GM19468 (cell line): ENCODE results near the gene PRR22.

Experiments
- ATAC-seq: cut with Tn5 transposase; IDR thresholded peaks from one replicate; pipeline ENCODE4 v1.9.1; 2021; ENCODE audit warnings: mild to moderate bottlenecking, moderate library complexity, moderate number of reproducible peaks; ENCODE audit not compliant: unreplicated experiment; ENCODE audit errors: extremely low read depth

PRR22 gene

DNA sequence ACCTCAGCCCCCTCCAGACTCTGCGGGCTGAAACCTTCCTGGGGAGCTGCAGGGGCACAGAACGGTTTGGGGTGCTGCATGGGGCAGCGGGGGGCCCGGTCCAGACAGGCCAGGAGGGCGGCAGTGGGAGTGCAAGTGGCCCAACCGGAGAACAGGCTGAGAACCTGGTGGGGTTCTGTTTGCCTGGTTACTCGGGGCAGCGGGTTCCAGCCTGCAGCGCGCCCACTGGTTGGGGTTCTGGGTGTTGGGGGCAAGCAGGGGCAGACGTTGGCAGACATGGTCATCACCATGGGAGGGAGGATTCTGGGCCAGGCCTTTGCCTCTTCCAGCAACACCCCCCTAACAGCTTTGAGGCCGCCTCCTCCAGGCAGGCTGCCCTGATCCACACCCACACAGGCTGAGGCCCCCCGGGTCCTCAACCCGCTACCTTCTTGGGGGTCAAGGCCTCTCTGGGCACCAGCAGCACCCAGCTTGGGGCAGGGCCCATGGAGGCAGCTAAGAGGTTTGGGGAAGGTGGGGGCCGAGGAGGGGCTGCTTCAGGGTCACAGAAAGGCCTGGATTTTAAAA lies at the start of gene PRR22:
Gene PRR22 (minus strand): TSS at position 166 of the 567 bp plus-strand sequence. CDS start 86 bp downstream, at position 80.
- ATAC-seq: no peak

DNA sequence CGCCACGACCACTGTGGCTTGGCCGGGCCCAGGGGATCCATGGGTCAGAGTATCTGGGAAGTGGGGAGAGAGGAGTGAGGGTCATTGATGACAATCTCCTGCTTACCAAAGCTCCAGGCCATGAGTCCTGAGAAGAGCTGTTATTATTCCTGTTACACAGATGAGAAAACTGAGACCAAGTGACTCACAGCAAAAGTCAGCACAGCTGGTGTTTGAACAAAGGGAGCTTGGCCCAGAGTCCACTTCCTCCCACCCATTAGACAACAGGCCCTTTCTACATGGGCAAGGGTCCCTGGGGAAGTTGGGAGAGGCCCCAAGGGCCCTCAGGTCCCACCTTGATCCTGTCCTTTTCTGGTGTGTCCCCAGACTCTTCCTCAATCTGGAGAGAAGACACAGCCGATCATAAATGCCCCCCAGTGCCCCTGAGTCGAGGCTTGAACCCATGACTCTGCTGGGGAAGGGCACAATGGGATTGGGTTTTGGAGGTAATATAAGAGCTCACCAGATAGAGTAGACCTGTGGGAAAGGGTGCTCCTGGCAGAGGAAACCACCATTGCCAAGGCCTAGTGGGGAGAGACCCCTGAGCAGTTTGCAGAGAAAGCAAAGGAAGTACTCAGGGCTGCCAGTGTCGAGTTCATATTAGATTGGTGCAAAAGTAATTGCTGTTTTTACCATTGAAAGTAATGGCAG lies 48.1 kb upstream of the PRR22 start:
- ATAC-seq: no peak

DNA sequence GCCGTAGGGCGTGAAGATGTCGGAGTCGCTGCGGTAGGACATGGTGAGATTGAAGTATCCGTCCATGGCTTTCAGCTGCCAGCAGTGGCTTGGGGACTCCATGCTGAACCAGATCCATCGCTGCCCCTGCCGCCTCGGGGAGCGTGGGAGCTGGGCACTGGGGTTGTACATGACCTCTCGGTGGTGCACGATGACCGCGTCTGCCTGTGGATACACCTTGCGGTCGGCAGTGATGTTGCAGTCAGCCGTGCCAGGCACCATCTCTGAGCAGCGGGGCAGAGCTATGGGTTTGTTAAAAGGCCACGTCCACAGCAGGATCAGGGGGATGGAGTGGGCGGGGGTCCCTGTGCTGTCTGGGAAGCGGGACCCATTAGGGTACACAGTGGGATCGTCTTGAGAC lies 47.5 kb upstream of the PRR22 start:
- no peak for ATAC-seq

DNA sequence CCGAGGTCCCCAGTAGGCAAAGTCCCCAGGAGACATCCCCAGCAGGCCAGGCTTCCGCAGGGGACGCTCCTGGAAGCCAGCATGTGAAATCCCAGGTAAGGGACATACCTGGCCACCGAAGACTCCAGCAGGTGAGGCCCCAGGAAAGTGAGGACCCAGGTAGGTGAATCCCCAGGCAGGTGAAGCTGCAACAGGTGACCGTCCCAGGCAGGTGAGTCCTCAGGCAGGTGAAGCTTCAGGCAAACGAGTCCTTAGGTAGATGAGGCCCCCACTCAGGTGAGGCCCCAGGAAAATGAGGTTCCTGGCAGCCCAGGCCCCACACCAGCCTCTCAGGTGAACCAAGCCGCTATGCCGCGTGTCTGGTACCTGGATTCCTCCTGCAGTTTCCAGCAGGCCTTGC lies 46.6 kb upstream of the PRR22 start:
- no peak for ATAC-seq

DNA sequence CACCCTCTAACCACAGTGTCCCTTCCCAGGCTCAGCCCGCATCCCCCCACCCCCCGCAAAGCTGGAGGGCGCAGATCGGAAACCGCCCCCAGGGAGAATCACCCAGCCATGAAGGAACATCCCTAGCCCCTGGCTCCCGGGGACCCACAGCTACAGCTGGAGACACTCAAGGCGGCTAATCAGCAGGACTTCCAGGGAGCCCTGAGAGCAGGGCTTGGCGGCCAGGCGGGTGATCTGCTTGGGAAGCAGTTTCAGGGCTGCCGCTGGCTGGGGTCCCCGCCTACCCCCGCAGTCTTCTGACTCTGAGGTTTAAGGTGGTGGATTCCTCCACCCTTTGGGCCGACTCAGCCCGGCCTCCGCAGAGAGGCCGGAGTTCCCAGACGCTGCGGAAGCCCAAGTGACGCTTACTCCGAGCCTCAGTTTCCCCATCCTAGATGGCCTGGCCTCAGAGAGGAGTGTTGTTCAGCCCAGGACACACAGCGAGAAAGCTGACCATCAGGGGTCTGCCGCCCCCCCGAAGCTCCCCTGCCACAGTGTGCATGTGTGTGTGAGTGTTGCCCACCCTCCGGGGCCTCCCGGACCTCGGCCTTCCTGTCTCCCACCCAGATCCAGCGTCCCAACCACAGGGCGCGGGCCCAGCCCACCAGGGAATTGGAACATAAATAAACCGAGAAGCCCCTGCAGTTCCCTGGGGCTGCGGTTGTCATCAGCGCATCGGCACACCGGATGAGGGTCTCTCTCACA lies 45.2 kb upstream of the PRR22 start:
- ATAC-seq: no peak

DNA sequence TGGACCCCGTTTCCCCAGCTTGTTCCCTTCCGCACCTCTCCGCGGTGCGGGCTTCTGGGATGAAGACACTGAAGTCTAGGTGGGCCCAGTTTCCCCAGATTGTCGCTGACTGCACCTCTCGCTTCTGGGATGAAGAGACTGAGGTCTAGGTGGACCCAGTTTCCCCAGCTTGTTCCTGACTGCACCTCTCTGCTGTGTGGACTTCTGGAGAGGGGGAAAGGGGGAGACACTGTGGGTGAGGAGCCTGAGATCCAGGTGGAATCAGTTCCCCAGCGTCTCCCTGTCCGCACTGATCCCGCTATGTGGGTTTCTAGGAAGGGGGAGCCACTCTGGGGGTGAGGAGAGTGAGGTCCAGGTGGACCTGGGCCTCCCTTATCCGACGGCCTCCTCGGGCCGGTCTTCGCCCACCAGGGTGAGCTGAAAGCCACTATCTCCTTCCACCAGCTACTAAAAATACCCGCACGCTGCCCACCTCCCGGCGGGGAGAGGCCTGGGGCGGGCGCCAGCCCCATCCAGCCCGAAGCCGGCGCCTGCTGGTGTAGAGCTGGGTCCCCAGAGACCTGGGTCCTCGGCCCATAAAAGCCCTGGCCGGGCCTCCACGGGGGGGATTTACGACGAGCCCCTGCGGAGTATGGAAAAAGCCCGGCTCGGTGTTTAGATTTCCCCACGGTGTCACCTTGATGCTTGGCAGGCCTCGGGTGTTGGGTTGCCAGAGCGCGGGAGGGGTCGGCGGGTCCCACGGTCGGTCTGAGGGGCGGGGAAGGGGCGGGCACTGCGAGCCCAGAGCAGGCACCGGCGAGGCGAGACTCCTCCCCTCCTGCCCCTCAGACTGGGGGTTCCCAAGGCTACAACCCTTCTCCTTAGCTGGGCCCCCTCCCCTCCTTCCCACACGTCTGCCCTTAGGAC lies 44.4 kb upstream of the PRR22 start:
- ATAC-seq: no peak

DNA sequence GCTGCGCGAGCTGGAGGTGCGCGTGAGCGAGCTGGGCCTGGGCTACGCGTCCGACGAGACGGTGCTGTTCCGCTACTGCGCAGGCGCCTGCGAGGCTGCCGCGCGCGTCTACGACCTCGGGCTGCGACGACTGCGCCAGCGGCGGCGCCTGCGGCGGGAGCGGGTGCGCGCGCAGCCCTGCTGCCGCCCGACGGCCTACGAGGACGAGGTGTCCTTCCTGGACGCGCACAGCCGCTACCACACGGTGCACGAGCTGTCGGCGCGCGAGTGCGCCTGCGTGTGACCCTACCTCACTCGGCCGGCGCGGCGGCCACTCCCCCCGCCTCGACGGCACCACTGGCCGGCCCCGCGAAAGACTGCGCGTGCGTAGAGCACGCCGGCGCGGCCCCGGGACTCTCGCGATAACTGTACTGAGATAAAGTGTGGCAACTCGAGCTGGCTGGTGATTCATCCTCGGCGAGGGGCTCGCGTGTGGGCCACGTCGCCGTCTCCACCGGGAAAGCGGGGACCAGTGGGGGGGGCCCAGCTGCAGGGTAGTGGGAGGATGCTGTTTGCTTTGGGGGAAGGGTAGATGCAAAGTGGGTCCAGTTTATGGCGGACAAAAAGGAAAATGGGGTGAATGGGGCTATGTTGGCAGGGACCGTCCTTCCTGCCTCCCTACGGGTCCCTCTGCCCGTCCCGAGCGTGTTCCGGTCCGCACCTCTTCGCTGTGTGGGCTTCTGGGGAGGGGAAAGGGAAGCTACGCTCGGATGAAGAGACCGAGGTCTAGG lies 43.5 kb upstream of the PRR22 start:
- ATAC-seq: peak; percentile 57

DNA sequence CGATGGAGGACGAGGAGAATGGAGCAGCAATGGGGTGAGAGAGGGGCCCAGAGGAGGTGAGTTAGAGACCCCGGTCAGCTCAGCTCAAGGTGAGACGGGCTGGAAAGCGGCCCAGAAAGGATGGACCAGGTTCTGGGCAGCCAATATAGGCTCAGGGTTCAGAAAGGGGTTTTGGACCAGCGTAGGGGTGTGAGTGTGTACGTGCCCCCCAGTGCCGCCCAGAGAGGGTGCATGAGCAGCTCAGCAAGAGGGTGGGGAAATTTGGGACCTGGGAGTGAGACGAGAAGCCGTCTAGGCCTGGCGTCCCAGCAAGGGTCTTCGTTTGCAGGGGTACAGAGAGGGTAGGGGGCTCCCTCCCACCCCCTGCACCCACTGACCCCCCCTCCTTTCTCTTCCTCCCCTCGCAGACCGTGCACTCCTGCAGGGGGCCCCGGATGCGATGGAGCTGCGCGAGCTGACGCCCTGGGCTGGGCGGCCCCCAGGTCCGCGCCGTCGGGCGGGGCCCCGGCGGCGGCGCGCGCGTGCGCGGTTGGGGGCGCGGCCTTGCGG lies 42.9 kb upstream of the PRR22 start:
- ATAC-seq: no peak

DNA sequence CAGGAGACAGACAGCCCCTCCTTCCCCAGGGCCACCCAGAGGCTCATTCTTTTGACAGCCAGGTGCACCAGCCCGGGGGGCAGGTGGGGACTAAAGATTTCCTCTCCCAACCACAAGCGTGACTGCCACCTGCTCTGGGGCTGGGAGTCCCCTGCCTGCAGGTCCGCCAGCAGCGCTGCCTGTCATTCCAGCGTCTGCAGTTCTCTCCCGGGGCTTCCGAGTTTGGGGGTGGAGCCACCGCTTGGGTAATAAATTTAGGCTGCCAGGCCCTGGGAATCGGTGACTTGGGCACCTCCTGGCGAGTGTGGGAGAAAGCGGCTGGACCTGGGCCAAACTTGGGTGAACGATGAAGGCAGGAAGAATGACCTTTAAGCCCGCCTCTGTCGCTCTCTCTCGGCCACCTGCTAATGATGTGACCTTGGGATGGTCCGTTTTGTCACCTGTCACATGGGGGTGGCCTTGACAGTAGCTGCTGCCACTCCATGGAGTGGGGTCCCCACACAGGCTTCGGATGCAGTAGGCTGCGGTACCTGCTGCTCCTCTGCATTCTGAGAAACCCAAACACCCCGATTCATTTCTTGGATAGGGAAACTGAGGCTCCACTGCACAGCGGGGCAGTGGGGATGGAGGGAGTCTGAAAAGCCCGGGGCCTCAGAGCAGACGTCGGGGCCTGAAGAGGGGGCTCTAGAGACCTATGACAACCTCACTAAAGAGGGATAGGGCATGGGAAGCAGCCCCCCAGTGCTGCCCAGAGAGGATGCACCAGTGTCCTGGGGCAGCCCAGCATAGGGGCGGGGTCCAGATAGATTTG lies 42.2 kb upstream of the PRR22 start:
- ATAC-seq: no peak

DNA sequence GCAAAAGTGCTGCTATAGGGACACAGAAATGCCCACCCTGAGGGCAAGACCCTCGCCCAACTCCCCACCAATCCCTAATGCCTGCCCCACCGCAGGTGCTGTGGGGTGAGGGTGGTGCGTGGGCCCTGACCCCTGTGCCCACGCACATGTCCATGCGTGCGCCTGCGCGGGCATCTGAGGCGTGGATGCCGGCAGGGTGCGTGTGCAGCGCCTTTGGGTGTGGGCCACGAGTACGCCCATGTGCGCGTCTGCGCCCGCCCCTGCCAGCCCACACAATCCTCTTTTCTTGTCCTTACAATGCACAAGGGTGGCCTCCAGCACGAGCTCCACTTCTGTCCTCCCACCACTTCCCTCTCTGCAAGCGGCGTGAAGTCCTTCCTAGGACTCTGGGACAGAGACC lies 40.6 kb upstream of the PRR22 start:
- ATAC-seq: no peak

DNA sequence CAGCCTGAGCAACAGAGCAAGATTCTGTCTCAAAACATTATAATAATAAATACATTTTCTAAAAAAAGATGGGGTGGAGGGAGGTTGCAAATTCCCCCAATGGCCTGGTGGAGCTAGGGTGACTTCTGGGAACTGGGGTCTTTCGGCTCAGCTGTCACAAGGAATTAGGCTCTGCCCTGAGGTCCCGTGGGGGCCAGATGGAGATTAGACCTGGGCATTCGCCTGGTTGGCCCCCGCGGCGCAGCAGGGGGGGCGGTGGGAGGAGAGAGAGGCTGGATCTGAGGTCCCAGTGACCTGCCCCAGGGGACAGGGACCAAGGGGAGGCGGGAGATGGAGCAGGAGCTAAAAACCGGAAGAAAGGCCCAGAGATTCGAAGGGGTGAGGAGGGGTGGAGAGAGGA lies 40.2 kb upstream of the PRR22 start:
- no peak for ATAC-seq

DNA sequence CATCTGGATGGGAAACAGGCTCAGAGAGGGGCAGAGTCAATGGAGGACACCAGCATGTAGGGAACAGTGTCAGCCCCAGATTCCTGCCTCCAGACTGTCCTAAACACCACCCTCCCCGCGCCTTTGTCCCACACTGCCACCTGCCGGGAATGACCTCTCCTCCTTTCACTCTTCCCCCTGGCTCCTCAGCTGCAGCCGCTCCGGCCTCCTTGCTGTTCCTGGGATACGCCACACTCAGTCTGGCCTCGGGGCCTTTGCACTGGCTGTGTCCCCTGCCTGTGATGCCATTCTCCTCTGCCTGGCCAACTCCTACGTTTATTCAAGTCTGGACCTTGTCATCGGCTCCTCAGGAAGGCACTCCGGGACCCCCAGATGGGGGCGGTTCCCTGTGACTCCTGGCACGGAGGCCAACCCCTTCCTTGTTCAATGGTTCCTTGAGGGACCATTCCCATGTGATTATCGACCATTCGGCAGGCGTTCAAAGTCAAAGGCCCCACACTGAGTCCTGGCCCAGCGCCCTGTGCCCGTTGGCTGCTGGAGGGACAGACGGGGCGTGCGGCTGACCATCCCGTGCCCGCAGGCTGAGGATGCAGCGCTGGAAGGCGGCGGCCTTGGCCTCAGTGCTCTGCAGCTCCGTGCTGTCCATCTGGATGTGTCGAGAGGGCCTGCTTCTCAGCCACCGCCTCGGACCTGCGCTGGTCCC lies 39.2 kb upstream of the PRR22 start:
- ATAC-seq: no peak

DNA sequence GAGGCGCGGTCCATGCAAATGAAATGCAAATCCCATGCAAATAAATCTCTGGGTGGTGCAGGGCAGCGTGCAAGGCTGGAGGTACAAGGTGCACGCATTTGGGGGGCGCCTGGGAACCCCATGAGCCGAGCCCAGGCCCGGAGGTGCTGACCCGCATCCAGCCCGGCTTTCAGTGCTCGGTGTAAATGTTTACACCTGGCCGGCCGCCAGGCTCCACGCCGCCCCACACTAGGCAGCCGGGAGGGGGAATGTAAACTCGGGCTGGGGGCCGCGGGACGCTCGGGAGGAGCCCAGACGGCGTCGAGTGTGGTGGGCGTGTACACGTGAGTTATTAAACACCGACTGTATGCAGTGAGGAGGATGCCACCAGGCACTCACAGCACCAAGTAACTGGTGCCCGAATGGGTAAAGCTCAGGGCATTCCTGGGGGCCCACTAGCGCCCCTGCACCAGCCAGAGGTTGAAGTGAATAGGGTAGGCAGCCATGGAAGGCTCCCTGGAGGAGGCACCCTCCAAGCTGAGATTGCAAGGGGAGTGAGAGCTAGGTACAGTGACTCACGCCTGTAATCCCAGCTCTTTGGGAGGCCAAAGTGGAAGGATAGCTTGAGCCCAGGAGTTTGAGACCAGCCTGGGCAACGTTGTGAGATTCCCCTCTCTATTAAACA lies 37.8 kb upstream of the PRR22 start:
- no peak for ATAC-seq

DNA sequence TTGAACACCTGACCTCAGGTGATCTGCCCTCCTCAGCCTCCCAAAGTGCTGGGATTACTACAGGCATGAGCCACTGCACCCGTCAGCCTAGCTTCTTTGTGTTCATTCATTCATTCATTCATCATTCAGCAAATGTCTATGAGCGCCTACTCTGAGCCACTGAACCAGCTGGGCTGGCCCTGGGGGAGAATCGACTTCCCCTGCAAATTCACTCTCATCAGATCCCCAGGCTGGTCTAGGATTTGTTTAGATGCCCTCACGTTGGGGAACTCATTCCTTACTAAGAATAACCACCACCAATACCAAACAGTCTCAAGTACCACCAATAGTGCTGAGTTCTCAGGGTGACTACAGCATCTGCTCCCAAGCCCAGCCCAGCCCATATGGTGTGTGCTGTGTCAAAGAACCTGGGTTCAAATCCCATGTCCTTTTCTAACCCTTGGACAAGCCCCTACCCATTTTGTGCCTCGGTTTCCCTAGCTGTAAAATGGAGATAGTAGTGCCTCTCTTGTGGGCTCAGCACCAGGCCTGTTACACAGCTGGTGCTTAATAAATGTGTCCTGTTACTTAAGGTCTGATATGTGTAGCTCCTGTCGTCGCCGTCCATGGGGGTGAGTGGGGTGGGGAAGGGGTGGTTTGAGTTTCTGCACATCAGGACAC lies 37.1 kb upstream of the PRR22 start:
- ATAC-seq: no peak

DNA sequence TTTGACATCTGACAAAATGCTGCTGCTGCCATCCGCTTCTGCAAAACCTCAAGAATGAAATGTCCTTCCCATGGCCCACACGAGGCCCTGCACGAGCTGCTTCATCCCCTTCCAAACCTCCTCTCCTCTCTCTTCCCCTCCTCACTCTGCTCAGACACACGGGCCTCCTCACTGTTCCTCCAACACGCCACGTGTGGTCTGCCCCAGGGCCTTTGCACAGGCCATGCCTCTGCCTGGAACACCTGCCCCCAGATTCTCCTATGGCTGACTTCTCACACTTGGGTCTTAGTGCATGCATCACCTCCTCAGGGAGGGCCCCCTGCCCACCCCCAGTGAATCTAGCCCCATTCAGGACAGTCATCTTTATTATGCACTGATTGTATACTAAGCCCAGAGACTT lies 36.2 kb upstream of the PRR22 start:
- no peak for ATAC-seq

DNA sequence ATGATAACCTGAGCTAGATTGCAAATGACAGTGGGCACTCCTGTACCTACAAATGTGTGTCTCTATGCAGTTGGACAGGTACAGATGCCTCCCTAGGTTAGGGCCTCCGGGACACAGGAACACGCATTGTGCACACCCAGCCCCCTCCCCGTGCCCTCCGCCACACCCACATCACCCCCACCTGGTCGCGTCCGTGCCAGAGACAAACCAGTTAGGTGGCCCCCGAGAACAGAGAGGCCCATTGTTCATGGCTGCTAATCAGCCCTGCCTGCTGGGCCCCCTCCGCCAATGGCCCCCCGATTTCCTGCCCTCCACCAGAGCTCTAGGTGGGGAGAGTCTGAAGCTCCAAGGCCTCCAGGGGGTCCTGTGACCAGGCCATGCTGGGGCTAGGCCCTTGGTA lies 34.0 kb upstream of the PRR22 start:
- ATAC-seq: no peak

DNA sequence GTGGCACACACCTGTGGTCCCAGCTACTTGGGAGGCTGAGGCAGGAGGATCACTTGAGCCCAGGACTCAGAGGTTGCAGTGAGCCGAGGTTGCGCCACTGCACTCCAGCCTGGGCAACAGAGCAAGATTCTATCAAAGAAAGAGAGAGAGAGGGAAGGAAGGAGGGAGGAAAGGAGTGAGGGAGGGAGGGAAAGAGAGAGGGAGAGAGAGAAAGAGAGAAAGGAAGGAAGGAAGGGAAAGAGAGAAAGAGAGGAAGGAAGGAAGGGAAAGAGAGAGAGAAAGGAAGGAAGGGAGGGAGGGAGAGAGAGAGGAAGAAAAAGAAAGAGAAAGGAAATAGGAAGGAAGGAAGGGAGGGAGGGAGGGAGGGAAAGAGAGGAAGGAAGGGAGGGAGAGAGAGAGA lies 32.7 kb upstream of the PRR22 start:
- ATAC-seq: no peak
